ENCODE measurements around the gene AWAT2. TPM values are rescaled to one million over a fixed set of nuclear protein-coding genes. Genes with fewer than 3 reads are reported as not detected.

The AWAT2 gene
- total and polyA plus RNA-seq, 2 experiments from 2014 or later: not detected

DNA sequence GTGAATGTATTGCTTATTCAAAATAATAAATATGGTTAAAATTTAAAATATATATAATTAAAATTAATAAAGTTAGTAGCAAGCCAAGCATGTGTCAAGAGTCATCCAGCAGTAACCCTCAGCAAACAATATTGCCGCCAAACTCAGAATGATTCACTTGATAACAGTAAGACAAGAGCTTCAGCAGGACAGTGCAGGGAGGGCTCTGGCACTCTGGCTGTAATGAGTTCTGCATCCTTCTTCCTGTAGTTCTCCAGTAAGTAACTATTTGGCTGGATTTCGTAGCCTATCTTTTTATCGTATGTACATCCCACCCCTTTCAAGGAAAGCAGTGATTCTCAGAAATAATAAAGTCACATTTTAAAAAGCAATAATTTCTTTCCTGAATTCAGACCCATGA lies 30.1 kb upstream of the AWAT2 start:
- Histone ChIP-seq H3K4me3 (no peak overlapping the region), H2AFZ (no peak overlapping the region), H3K4me2 (no peak overlapping the region), H3K4me1 (ENCODE audit: insufficient read depth) (peaks cover 2% of the 10 kb centered on the region), H3K27me3 (ENCODE audit: insufficient read depth) (no peaks in the 10 kb centered on the region), H3K9me2 (ENCODE audit: insufficient read depth) (no peaks in the 10 kb centered on the region), H3K79me2 (replicated peaks; ENCODE audit: insufficient read depth) (no peaks in the 10 kb centered on the region), H3K27ac (ENCODE audit: low read depth) (no peak overlapping the region), H3F3A (replicated peaks; ENCODE audit: low read depth) (no peaks in the 10 kb centered on the region), H4K20me1 (replicated peaks; ENCODE audit: insufficient read depth) (no peaks in the 10 kb centered on the region), H3K36me3 (ENCODE audit: insufficient read depth) (no peaks in the 10 kb centered on the region)
- ATAC-seq (no peak), DNase-seq (ENCODE audit: low spot score) (no peak)
- TF ChIP-seq POLR2AphosphoS5 (IDR thresholded peaks at IDR 0.05; ENCODE audit: low read depth) (no peak), CREB1 (CRISPR knock-in tag; IDR thresholded peaks at IDR 0.05; ENCODE audit: low read depth) (no peak), ZNF331 (CRISPR knock-in tag; IDR thresholded peaks at IDR 0.05; ENCODE audit: low read depth) (no peak), STAT1 (IDR thresholded peaks at IDR 0.05; ENCODE audit: unreplicated experiment) (no peak), JUNB (IDR thresholded peaks at IDR 0.05; ENCODE audit: unreplicated experiment) (no peak), EZH2 (IDR thresholded peaks at IDR 0.05; ENCODE audit: low read depth, unreplicated experiment) (no peak), ZNF114 (CRISPR knock-in tag; IDR thresholded peaks at IDR 0.05) (no peak), EZH2phosphoT487 (IDR thresholded peaks at IDR 0.05; ENCODE audit: unreplicated experiment) (no peak)
- TF ChIP-seq, protein P1, sequence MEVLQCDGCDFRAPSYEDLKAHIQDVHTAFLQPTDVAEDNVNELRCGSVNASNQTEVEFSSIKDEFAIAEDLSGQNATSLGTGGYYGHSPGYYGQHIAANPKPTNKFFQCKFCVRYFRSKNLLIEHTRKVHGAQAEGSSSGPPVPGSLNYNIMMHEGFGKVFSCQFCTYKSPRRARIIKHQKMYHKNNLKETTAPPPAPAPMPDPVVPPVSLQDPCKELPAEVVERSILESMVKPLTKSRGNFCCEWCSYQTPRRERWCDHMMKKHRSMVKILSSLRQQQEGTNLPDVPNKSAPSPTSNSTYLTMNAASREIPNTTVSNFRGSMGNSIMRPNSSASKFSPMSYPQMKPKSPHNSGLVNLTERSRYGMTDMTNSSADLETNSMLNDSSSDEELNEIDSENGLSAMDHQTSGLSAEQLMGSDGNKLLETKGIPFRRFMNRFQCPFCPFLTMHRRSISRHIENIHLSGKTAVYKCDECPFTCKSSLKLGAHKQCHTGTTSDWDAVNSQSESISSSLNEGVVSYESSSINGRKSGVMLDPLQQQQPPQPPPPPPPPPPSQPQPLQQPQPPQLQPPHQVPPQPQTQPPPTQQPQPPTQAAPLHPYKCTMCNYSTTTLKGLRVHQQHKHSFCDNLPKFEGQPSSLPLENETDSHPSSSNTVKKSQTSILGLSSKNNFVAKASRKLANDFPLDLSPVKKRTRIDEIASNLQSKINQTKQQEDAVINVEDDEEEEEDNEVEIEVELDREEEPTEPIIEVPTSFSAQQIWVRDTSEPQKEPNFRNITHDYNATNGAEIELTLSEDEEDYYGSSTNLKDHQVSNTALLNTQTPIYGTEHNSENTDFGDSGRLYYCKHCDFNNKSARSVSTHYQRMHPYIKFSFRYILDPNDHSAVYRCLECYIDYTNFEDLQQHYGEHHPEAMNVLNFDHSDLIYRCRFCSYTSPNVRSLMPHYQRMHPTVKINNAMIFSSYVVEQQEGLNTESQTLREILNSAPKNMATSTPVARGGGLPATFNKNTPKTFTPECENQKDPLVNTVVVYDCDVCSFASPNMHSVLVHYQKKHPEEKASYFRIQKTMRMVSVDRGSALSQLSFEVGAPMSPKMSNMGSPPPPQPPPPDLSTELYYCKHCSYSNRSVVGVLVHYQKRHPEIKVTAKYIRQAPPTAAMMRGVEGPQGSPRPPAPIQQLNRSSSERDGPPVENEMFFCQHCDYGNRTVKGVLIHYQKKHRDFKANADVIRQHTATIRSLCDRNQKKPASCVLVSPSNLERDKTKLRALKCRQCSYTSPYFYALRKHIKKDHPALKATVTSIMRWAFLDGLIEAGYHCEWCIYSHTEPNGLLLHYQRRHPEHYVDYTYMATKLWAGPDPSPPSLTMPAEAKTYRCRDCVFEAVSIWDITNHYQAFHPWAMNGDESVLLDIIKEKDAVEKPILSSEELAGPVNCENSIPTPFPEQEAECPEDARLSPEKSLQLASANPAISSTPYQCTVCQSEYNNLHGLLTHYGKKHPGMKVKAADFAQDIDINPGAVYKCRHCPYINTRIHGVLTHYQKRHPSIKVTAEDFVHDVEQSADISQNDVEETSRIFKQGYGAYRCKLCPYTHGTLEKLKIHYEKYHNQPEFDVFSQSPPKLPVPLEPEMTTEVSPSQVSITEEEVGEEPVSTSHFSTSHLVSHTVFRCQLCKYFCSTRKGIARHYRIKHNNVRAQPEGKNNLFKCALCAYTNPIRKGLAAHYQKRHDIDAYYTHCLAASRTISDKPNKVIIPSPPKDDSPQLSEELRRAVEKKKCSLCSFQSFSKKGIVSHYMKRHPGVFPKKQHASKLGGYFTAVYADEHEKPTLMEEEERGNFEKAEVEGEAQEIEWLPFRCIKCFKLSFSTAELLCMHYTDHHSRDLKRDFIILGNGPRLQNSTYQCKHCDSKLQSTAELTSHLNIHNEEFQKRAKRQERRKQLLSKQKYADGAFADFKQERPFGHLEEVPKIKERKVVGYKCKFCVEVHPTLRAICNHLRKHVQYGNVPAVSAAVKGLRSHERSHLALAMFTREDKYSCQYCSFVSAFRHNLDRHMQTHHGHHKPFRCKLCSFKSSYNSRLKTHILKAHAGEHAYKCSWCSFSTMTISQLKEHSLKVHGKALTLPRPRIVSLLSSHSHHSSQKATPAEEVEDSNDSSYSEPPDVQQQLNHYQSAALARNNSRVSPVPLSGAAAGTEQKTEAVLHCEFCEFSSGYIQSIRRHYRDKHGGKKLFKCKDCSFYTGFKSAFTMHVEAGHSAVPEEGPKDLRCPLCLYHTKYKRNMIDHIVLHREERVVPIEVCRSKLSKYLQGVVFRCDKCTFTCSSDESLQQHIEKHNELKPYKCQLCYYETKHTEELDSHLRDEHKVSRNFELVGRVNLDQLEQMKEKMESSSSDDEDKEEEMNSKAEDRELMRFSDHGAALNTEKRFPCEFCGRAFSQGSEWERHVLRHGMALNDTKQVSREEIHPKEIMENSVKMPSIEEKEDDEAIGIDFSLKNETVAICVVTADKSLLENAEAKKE (CRISPR knock-in tag; IDR thresholded peaks at IDR 0.05): no peak
- TF ChIP-seq, protein P2, sequence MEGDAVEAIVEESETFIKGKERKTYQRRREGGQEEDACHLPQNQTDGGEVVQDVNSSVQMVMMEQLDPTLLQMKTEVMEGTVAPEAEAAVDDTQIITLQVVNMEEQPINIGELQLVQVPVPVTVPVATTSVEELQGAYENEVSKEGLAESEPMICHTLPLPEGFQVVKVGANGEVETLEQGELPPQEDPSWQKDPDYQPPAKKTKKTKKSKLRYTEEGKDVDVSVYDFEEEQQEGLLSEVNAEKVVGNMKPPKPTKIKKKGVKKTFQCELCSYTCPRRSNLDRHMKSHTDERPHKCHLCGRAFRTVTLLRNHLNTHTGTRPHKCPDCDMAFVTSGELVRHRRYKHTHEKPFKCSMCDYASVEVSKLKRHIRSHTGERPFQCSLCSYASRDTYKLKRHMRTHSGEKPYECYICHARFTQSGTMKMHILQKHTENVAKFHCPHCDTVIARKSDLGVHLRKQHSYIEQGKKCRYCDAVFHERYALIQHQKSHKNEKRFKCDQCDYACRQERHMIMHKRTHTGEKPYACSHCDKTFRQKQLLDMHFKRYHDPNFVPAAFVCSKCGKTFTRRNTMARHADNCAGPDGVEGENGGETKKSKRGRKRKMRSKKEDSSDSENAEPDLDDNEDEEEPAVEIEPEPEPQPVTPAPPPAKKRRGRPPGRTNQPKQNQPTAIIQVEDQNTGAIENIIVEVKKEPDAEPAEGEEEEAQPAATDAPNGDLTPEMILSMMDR (conservative IDR thresholded peaks at IDR 0.05; ENCODE audit: low read depth in 2 of 2): no peak
- H3K9me3 Mint-ChIP-seq: peaks cover 12% of the 10 kb centered on the region; the same call in 2 of the 3 replicates
- H3K4me1 Mint-ChIP-seq: peaks cover 2% of the 10 kb centered on the region; the same call in 1 of the 3 replicates
- no peaks in the 10 kb centered on the region for H3K36me3 Mint-ChIP-seq (ENCODE audit: low read depth)
- H3K27ac Mint-ChIP-seq: no peak overlapping the region
- no peak overlapping the region for H3K4me3 Mint-ChIP-seq
- peaks cover 5% of the 10 kb centered on the region for H3K27me3 Mint-ChIP-seq (ENCODE audit: insufficient read depth, low read depth, poor library complexity)

Measured in GM23338 (cell line).